ENCODE measurements around the gene TRAK2. TPM values are rescaled to one million over a fixed set of nuclear protein-coding genes. Genes with fewer than 3 reads are reported as not detected.
A peak's percentile ranks its signal among the peaks of the same experiment; 100 is the strongest.

Gene TRAK2
- total and polyA plus RNA-seq, 8 donors = 46.3 to 54.7 (median 50.4) TPM

DNA sequence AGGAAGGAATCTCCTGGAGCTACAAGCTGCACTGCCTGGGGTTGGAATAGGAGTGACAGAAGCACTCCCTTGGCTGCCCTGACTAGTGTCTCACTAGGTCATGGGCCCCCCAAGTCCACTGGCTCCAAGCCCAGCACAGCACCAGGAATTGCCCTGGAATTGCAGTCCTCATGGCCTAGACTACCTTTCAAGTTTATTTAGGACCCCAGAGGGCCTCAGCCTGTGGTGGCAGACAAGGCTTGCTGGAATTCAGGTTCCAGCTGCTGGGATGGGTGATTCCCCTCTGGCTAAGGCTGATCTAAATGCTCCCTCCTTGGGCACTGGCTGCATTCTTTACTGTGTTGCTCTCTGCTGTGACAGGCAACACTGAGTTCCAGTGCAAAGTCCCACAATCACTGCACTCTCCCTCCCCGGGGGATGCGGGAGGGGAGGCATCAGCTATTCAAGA, 14.3 kb upstream of the TRAK2 start:
- H3K27ac ChIP-seq = peak overlapping the region in 1 of 2 donors; percentile 50
- peaks cover 0 to 27% of the 10 kb centered on the region in 2 donors for H3K36me3 ChIP-seq
- no peaks in the 10 kb centered on the region for H3K9me3 ChIP-seq
- ATAC-seq = no peak
- no peak overlapping the region for H3K4me3 ChIP-seq
- H3K27me3 ChIP-seq = no peaks in the 10 kb centered on the region
- TF ChIP-seq, protein P1, sequence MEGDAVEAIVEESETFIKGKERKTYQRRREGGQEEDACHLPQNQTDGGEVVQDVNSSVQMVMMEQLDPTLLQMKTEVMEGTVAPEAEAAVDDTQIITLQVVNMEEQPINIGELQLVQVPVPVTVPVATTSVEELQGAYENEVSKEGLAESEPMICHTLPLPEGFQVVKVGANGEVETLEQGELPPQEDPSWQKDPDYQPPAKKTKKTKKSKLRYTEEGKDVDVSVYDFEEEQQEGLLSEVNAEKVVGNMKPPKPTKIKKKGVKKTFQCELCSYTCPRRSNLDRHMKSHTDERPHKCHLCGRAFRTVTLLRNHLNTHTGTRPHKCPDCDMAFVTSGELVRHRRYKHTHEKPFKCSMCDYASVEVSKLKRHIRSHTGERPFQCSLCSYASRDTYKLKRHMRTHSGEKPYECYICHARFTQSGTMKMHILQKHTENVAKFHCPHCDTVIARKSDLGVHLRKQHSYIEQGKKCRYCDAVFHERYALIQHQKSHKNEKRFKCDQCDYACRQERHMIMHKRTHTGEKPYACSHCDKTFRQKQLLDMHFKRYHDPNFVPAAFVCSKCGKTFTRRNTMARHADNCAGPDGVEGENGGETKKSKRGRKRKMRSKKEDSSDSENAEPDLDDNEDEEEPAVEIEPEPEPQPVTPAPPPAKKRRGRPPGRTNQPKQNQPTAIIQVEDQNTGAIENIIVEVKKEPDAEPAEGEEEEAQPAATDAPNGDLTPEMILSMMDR (IDR thresholded peaks at IDR 0.05) = no peak
- intact Hi-C loops (cut with DNase I) = no loop called here
- no peaks in the 10 kb centered on the region for H3K4me1 ChIP-seq
- DNase-seq = no peak

DNA sequence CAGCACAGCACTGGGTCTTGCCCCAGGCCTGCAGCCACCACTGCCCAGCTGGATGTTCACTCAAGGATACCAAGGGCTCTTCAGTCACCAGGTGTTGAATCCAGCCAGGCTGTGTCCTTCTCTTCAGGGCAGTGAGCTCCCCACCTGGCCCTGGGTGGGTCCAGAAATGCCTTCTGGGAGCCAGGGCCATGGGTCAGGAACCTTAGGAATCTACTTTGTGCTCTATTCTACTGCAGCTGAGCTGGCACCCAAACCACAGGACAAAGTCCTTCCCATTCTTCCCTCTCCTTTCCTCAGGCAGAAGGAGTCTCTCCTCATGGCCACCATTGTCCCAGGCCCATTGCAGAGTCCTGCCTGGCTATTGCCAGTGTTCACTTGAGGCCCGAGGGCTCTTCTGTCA, 13.3 kb upstream of the TRAK2 start:
- no peak overlapping the region for H3K4me3 ChIP-seq
- peaks cover 0 to 26% of the 10 kb centered on the region in 2 donors for H3K36me3 ChIP-seq
- H3K9me3 ChIP-seq = no peaks in the 10 kb centered on the region
- TF ChIP-seq, protein P1 (IDR thresholded peaks at IDR 0.05) = no peak
- H3K27ac ChIP-seq = no peak overlapping the region
- no peaks in the 10 kb centered on the region for H3K4me1 ChIP-seq
- DNase-seq (no peak), ATAC-seq (no peak)
- no peaks in the 10 kb centered on the region for H3K27me3 ChIP-seq
- intact Hi-C loops (cut with DNase I) = no loop called here

DNA sequence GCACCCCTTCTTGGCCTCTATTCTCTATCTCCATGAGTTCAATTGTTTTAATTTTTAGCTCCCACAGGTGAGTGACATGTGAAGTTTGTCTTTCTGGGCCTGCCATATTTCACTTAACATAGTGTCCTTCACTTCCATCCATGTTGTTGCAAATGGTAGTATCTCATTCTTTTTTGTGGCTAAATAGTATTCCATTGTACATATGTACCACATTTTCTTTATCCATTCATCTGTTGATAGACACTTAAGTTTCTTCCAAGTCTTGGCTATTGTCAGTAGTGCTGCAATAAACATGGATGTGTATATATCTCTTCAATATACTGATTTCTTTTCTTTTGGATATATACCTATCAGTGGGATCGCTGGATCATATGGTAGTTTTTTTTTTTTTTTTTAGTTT, 9.3 kb upstream of the TRAK2 start:
- no peak for ATAC-seq
- DNase-seq = no peak
- Histone ChIP-seq H3K27ac (no peak overlapping the region), H3K4me1 (no peaks in the 10 kb centered on the region), H3K27me3 (no peaks in the 10 kb centered on the region), H3K36me3 (peaks cover 0 to 30% of the 10 kb centered on the region in 2 donors), H3K9me3 (no peaks in the 10 kb centered on the region), H3K4me3 (no peak overlapping the region)
- intact Hi-C loops (cut with DNase I) = no loop called here
- TF ChIP-seq, protein P1 (IDR thresholded peaks at IDR 0.05) = no peak

DNA sequence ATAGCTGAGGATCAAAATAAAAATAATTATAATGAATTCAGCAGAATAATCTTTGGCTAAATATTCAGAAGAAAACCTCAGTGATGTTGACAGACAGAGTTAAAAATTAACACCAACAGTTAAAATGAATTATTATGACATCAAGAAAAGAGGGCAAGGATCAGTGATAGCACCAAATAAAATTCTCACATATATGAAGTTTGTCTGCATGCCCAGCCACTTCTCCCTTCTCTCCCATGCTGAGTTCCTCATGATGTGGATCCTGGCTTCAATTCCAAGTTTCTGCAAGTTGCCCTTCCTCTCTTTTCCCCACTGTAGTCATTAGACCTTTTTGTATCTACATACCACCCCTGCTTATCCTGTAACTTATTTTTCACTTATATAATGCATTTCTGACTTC, 7.1 kb upstream of the TRAK2 start:
- no peaks in the 10 kb centered on the region for H3K4me1 ChIP-seq
- TF ChIP-seq, protein P1 (IDR thresholded peaks at IDR 0.05) = no peak
- H3K9me3 ChIP-seq = no peaks in the 10 kb centered on the region
- no peak overlapping the region for H3K27ac ChIP-seq
- intact Hi-C loops (cut with DNase I) = no loop called here
- no peak overlapping the region for H3K4me3 ChIP-seq
- no peak for ATAC-seq
- H3K36me3 ChIP-seq = peaks cover 0 to 17% of the 10 kb centered on the region in 2 donors
- DNase-seq = no peak
- no peaks in the 10 kb centered on the region for H3K27me3 ChIP-seq

DNA sequence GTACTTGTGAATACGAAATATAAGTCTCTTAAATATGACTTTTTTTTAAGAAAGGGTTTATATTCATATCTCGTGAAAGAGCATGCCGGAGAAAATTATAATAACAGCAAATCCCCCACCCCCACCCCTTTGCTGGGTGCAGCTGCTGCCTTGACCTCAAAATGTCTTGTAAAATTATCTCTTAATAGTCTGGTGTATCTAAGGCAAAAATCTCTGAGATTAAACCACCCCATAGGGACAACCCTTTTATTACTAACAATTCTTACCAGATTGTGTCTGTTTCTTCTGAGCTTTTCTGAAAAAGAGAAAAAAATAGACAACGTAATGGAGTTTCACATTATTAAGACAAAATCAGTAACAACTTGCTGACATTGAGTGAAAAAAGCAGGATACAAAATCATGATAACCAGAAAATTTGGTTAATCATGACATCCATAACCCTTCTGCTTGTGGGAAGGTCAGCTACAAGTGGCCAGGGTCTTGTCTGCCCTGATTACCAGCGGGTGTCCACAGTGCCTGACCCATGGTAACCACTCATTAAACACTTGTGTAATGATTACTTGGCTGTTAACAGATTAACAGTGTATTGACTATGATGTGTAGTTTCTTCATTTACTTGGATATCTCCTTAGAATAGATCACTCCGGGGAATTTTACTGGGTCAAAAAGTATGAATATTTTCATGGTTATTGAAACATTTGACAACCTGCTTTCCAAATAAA, 1.8 kb upstream of the TRAK2 start:
- Histone ChIP-seq H3K27ac (no peak overlapping the region), H3K36me3 (no peaks in the 10 kb centered on the region), H3K9me3 (no peaks in the 10 kb centered on the region), H3K4me1 (peaks cover 4 to 36% of the 10 kb centered on the region in 2 donors), H3K27me3 (peaks cover 0 to 5% of the 10 kb centered on the region in 2 donors), H3K4me3 (peak overlapping the region in 1 of 2 donors; percentile 91)
- DNase-seq = no peak
- TF ChIP-seq, protein P1 (IDR thresholded peaks at IDR 0.05) = no peak
- no peak for ATAC-seq
- intact Hi-C loops (cut with DNase I) = no loop called here

Data from left lung (tissue), 10 donors.